K562 (cell line): ENCODE data around the gene DAAM1. TPM values are rescaled to one million over a fixed set of nuclear protein-coding genes. Genes with fewer than 3 reads are reported as not detected.

Source experiments
- HIVEP1 ChIP-seq: fragments of 250-450 bp; sonication (Bioruptor Pico); IDR thresholded peaks from 2 replicates; pipeline ENCODE4 v1.4.0; 2020; ENCODE audit warnings: mild to moderate bottlenecking
- POLR2AphosphoS5 ChIP-seq: IDR thresholded peaks from 2 replicates; pipeline ENCODE4 v1.6.1; 2011; ENCODE audit warnings: mild to moderate bottlenecking, low read depth, low read length, moderate library complexity; ENCODE audit not compliant: control insufficient read depth, insufficient read depth
- RBM34 ChIP-seq: fragments of 200-400 bp; formaldehyde crosslinking; IDR thresholded peaks from 2 replicates; pipeline ENCODE4 v1.6.1; 2018; ENCODE audit warnings: low read length, borderline replicate concordance; ENCODE audit not compliant: insufficient read depth
- REST ChIP-seq, 2 experiments: fragments of 450-650 bp; formaldehyde crosslinking in 1 of 2; IDR thresholded peaks; 2 replicates each; pipeline versions ENCODE4 v1.4.0 to v1.6.1; 2014 to 2020; ENCODE audit warnings: mild to moderate bottlenecking in 2 of 2, borderline replicate concordance in 1 of 2, low read depth in 1 of 2
- RNF2 ChIP-seq: sonication (generic); IDR thresholded peaks from 2 replicates; pipeline ENCODE4 v1.6.1; 2016
- ZNF707 ChIP-seq: fragments of 250-450 bp; sonication (Bioruptor Pico); conservative IDR thresholded peaks from 2 replicates; pipeline ENCODE4 v1.8.0; 2022; ENCODE audit warnings: inconsistent platforms, mild to moderate bottlenecking, moderate library complexity
- polyA plus RNA-seq, 8 experiments: library from polyadenylated mRNA; depleted of rRNA in 4 of 8; stranded (reverse) in 5 of 8; unstranded in 3 of 8; fragments of >200 nt; fragmentation: Nextera tagmentation in 2 of 8; fragmentation: Illumina TruSeq in 1 of 8; extraction: Ambion mirVana in 2 of 8; extraction: Trizol in 1 of 8; gene quantifications; 2 replicates each; pipeline versions ENCODE4 v1.2.1 to v1.2.3, GENCODE V29; 2011 to 2014; ENCODE audit warnings: inconsistent platforms in 1 of 8, missing spikeins in 1 of 8
- total RNA-seq, 7 experiments: library from RNA; depleted of rRNA in 6 of 7; stranded (reverse); fragments of >200 nt in 6 of 7; fragmentation: Illumina TruSeq in 2 of 7; extraction: Trizol in 2 of 7; gene quantifications; 2 replicates each; pipeline versions ENCODE4 v1.2.1 to v1.2.3, GENCODE V29; 2011 to 2021; ENCODE audit warnings: low replicate concordance in 1 of 7

The DAAM1 gene
- total and polyA plus RNA-seq, 9 of the 15 experiments (the other 6 are each of a cell fraction or from before 2014, with no cell fraction given) = 3.6 to 11.6 (median 6.7) TPM

- no peak for TF ChIP-seq REST (IDR thresholded peaks at IDR 0.05; ENCODE audit: borderline replicate concordance)
- no peak for TF ChIP-seq REST (CRISPR knock-in tag; IDR thresholded peaks at IDR 0.05; ENCODE audit: low read depth)
- TF ChIP-seq POLR2AphosphoS5 = no peak
- no peak for TF ChIP-seq ZNF707 (CRISPR knock-in tag)
- TF ChIP-seq RBM34 = no peak
- TF ChIP-seq HIVEP1 = no peak
- TF ChIP-seq RNF2 = no peak
Measured at GRCh38 chr14:59332727-59333126, 144.3 kb downstream of the DAAM1 start (continued).
